ENCODE results near the gene MYL6B.
"Not testable (repeated sequence)": the region's sequence is repeated elsewhere in the genome, so short reads cannot be mapped to it uniquely, and the experiment has no call there.

Gene MYL6B
- total RNA-seq: 1.2 to 2.4 reads per million in 2 donors

GRCh38 chr12:56152132-56152755, at the start of gene MYL6B:
TSS of gene MYL6B (plus strand) at chr12:56152587. CDS start at chr12:56153919, 1,332 bp downstream.
- DNase-seq: peak; percentile 91

GRCh38 chr12:56102683-56103065, 49.7 kb upstream of the MYL6B start:
- no peak for DNase-seq

- DNase-seq: no peak
Observed at GRCh38 chr12:56103066-56103711, 49.2 kb upstream of the MYL6B start.

GRCh38 chr12:56103823-56104108, 48.6 kb upstream of the MYL6B start:
- no peak for DNase-seq

- DNase-seq: peak; percentile 90
Observed at GRCh38 chr12:56104109-56104814, 48.1 kb upstream of the MYL6B start, which contains the start of gene PA2G4. TSS of gene PA2G4 (plus strand) at chr12:56104559. CDS start at chr12:56104738, 179 bp downstream.

GRCh38 chr12:56104815-56105608, 47.4 kb upstream of the MYL6B start:
- no peak for DNase-seq

- no peak for DNase-seq
Observed at GRCh38 chr12:56105609-56105902, 46.8 kb upstream of the MYL6B start.

- DNase-seq: no peak
Observed at GRCh38 chr12:56107242-56107641, 45.1 kb upstream of the MYL6B start.

- DNase-seq: no peak
Observed at GRCh38 chr12:56110571-56110970, 41.8 kb upstream of the MYL6B start.

GRCh38 chr12:56114084-56114483, 38.3 kb upstream of the MYL6B start:
- DNase-seq: no peak

- DNase-seq: no peak
Observed at GRCh38 chr12:56115329-56115728, 37.1 kb upstream of the MYL6B start.

- peak; percentile 89 for DNase-seq
Observed at GRCh38 chr12:56116267-56117081, 35.9 kb upstream of the MYL6B start, which contains the start of gene RPL41. TSS of gene RPL41 (plus strand) at chr12:56116633.

GRCh38 chr12:56117082-56117706, 35.2 kb upstream of the MYL6B start:
- DNase-seq: not testable (repeated sequence)

GRCh38 chr12:56117778-56118687, 34.4 kb upstream of the MYL6B start, which contains the start of gene ZC3H10:
TSS of gene ZC3H10 (plus strand) at chr12:56118266. CDS start at chr12:56120563, 2,297 bp downstream.
- DNase-seq: peak; percentile 88

GRCh38 chr12:56118688-56119357, 33.6 kb upstream of the MYL6B start:
- DNase-seq: no peak

GRCh38 chr12:56119361-56119796, 33.0 kb upstream of the MYL6B start:
- DNase-seq: peak; percentile 37

- no peak for DNase-seq
Observed at GRCh38 chr12:56120158-56120846, 32.1 kb upstream of the MYL6B start.

GRCh38 chr12:56121204-56121870, 31.1 kb upstream of the MYL6B start:
- no peak for DNase-seq

GRCh38 chr12:56122637-56123036, 29.8 kb upstream of the MYL6B start:
- no peak for DNase-seq
